HFF-Myc (cell line): ENCODE results near the gene ALKBH3.

Source experiments
- DNase-seq: peaks from one replicate; pipeline ENCODE4 v3.0.0-alpha.2; 2011; ENCODE audit warnings: low read depth; ENCODE audit errors: extremely low read depth
- H3K4me3 ChIP-seq: replicated peaks from 2 replicates; pipeline ENCODE4 v1.5.1; 2011; ENCODE audit warnings: low read depth, mild to moderate bottlenecking, control low read depth, low read length
- CTCF ChIP-seq: IDR thresholded peaks from 2 replicates; pipeline ENCODE4 v1.5.1; 2012; ENCODE audit warnings: mild to moderate bottlenecking, low read depth, low read length, control low read depth; ENCODE audit errors: missing control alignments

ALKBH3 gene

GRCh38 chr11:43866969-43867368, 13.7 kb upstream of the ALKBH3 start:
- no peak for DNase-seq
- TF ChIP-seq CTCF: no peak
- no peak overlapping the region for H3K4me3 ChIP-seq

GRCh38 chr11:43868852-43869567, 11.6 kb upstream of the ALKBH3 start:
- no peak overlapping the region for H3K4me3 ChIP-seq
- no peak for DNase-seq
- TF ChIP-seq CTCF: no peak

- DNase-seq: no peak
- TF ChIP-seq CTCF: no peak
Measured at GRCh38 chr11:43871051-43871450, 9.6 kb upstream of the ALKBH3 start.

GRCh38 chr11:43872995-43873394, 7.6 kb upstream of the ALKBH3 start:
- no peak for TF ChIP-seq CTCF
- H3K4me3 ChIP-seq: no peak overlapping the region
- no peak for DNase-seq

More at GRCh38 chr11:43871051-43871450, 9.6 kb upstream of the ALKBH3 start:
- H3K4me3 ChIP-seq: no peak overlapping the region

GRCh38 chr11:43874078-43874477, 6.6 kb upstream of the ALKBH3 start:
- no peak for TF ChIP-seq CTCF
- H3K4me3 ChIP-seq: no peak overlapping the region
- no peak for DNase-seq

GRCh38 chr11:43874738-43875137, 5.9 kb upstream of the ALKBH3 start:
- no peak for TF ChIP-seq CTCF
- no peak overlapping the region for H3K4me3 ChIP-seq
- DNase-seq: no peak
